Adrenal gland (tissue), 12 donors: Measurements from ENCODE around the gene NF1. TPM values are rescaled to one million over a fixed set of nuclear protein-coding genes. Genes with fewer than 3 reads are reported as not detected.
"Not testable (repeated sequence)": the region's sequence is repeated elsewhere in the genome, so short reads cannot be mapped to it uniquely, and the experiment has no call there.

ENCODE experiments used
- DNase-seq, 7 donors: peaks; one replicate each; pipeline ENCODE4 v3.0.0-alpha.2; 2019 to 2020
- H3K27ac ChIP-seq, 5 donors: fragments of 200-600 bp; sonication (generic) in 4 of 5; 1 replicate in 3 of 5; 2 replicates in 2 of 5; pipeline versions ENCODE4 v1.5.1 to v1.8.0; 2016 to 2020; ENCODE audit warnings: mild to moderate bottlenecking in 1 of 5
- H3K27me3 ChIP-seq: fragments of 200-600 bp; 2 replicates; pipeline ENCODE4 v1.8.0; 2021
- H3K36me3 ChIP-seq, 2 donors: fragments of 200-600 bp; replicated peaks in 1 of 2; 1 replicate in 1 of 2; 2 replicates in 1 of 2; pipeline versions ENCODE4 v1.5.1 to v1.8.0; 2018 to 2022
- H3K4me1 ChIP-seq, 2 donors: fragments of 200-600 bp; replicated peaks in 1 of 2; 1 replicate in 1 of 2; 2 replicates in 1 of 2; pipeline versions ENCODE4 v1.5.1 to v1.8.0; 2018 to 2021
- H3K4me3 ChIP-seq, 4 donors: fragments of 200-600 bp; sonication (generic) in 3 of 4; one replicate each; pipeline ENCODE4 v1.5.1; 2016 to 2018
- H3K9me3 ChIP-seq, 3 donors: fragments of 200-600 bp; sonication (generic) in 1 of 3; replicated peaks in 1 of 3; 1 replicate in 2 of 3; 2 replicates in 1 of 3; pipeline versions ENCODE4 v1.5.1 to v1.8.0; 2016 to 2021
- POLR2A ChIP-seq, 2 donors: fragments of 450-650 bp; IDR thresholded peaks; one replicate each; pipeline ENCODE4 v1.6.1; 2017; ENCODE audit warnings: antibody characterized with exemption in 2 of 2, mild to moderate bottlenecking in 2 of 2, moderate library complexity in 1 of 2
- WGBS, 4 donors: extraction: QIAGEN DNeasy Blood & Tissue Kit in 2 of 4; methylation state at CpG; one replicate each; pipeline versions ENCODE4 v1.1.5 to v1.1.7; 2013 to 2017; 5-methylcytosine and 5-hydroxymethylcytosine counted together
- intact Hi-C, 2 donors: fragments of 100-400 bp; cut with DNase I; formaldehyde crosslinking; loops; one replicate each; pipeline versions ENCODE4 v1.14.1 to v1.15.0; 2022 to 2023
- polyA plus RNA-seq, 3 donors: library from polyadenylated mRNA; stranded (reverse); fragments of 200-250 nt in 2 of 3; fragments of 350-450 nt in 1 of 3; fragmentation: Illumina TruSeq in 1 of 3; extraction: RNeasy Lipid Tissue Mini Kit (QIAGEN cat#74804) in 1 of 3; gene quantifications; one replicate each; pipeline ENCODE4 v1.2.3, GENCODE V29; 2013 to 2014
- total RNA-seq, 9 donors: library from RNA; depleted of rRNA in 4 of 9; stranded (reverse); fragments of >200 nt in 4 of 9; fragments of 120-200 nt in 1 of 9; fragmentation: NEBNext Ultra II Directional in 1 of 9; extraction: Animal tissue kit (Norgen Biotek cat#: 25700) in 1 of 9; gene quantifications; one replicate each; pipeline versions ENCODE4 v1.1.0 to v1.2.4, GENCODE V29; 2013 to 2023
- TF ChIP-seq, protein P1 (sequence below), 6 experiments: fragments of 450-650 bp in 4 of 6; fragments of 200-600 bp in 2 of 6; sonication (generic) in 1 of 6; IDR thresholded peaks; 1 replicate in 5 of 6; 2 replicates in 1 of 6; pipeline versions ENCODE4 v1.5.1 to v1.8.0; 2016 to 2021; ENCODE audit warnings: antibody characterized with exemption in 6 of 6, mild to moderate bottlenecking in 2 of 6, moderate library complexity in 1 of 6
- donor health status: healthy with polysubstance abuse.
- donor health status: Bipolar disorder and iron deficiency.
- donor health status: DM: yes; HTN: yes; CAD: no.
- donor health status: DM: no; HTN: no; CAD: no.
- donor health status: DM: no; HTN: no; CAD: no.
- donor health status: DM: yes; HTN: yes; CAD: no.

The NF1 gene
- total and polyA plus RNA-seq, 12 donors, result 8.8 to 91.3 (median 53.5) TPM

DNA sequence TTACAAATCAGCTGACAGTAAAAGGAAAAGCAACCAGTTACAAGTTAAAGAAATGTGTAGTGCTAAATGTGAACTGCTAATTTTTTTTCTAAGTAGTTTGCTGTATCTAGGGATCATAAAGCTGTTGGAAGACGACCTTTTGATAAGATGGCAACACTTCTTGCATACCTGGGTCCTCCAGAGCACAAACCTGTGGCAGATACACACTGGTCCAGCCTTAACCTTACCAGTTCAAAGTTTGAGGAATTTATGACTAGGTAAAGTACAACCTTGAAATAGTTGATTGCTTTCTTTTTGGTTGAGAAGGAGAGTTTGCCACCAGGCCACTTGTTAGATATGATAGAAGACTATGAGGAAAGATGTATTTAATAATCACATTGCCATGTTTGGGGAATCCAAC lies 166.8 kb downstream of the NF1 start:
- 73 to 87% (median 80%) methylated on average over 1 of the region's 1 CpG for WGBS, 4 donors
- Histone ChIP-seq H3K4me1 (no peaks in the 10 kb centered on the region), H3K4me3 (no peak overlapping the region), H3K27ac (no peak overlapping the region), H3K9me3 (no peaks in the 10 kb centered on the region), H3K36me3 (peaks cover 0 to 15% of the 10 kb centered on the region in 2 donors), H3K27me3 (no peaks in the 10 kb centered on the region)
- intact Hi-C loops, result no loop called here
- no peak for DNase-seq
- TF ChIP-seq POLR2A (IDR thresholded peaks at IDR 0.05), result no peak
- TF ChIP-seq, protein P1, sequence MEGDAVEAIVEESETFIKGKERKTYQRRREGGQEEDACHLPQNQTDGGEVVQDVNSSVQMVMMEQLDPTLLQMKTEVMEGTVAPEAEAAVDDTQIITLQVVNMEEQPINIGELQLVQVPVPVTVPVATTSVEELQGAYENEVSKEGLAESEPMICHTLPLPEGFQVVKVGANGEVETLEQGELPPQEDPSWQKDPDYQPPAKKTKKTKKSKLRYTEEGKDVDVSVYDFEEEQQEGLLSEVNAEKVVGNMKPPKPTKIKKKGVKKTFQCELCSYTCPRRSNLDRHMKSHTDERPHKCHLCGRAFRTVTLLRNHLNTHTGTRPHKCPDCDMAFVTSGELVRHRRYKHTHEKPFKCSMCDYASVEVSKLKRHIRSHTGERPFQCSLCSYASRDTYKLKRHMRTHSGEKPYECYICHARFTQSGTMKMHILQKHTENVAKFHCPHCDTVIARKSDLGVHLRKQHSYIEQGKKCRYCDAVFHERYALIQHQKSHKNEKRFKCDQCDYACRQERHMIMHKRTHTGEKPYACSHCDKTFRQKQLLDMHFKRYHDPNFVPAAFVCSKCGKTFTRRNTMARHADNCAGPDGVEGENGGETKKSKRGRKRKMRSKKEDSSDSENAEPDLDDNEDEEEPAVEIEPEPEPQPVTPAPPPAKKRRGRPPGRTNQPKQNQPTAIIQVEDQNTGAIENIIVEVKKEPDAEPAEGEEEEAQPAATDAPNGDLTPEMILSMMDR (IDR thresholded peaks at IDR 0.05), result no peak

DNA sequence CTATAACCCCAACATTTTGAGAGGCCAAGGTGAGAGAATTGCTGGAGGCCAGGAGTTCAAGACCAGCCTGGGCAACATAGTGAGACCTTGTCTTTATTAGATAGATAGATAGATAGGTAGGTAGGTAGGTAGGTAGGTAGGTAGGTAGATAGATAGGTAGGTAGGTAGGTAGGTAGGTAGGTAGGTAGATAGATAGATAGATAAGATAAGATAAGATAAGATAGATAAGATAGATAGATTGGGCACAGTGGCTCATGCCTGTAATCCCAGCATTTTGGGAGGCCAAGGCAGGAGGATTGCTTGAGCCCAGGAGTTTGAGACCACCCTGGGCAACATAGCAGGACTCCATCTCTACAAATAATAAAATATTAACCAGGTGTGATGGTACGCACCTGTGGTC lies 168.1 kb downstream of the NF1 start:
- 94 to 100% (median 96%) methylated on average over 1 of the region's 1 CpG for WGBS, 4 donors
- H3K9me3 ChIP-seq, H3K4me3 ChIP-seq, H3K27ac ChIP-seq, DNase-seq, H3K4me1 ChIP-seq, H3K27me3 ChIP-seq, intact Hi-C loops: not testable (repeated sequence)
- peaks cover 0 to 15% of the 10 kb centered on the region in 2 donors for H3K36me3 ChIP-seq

DNA sequence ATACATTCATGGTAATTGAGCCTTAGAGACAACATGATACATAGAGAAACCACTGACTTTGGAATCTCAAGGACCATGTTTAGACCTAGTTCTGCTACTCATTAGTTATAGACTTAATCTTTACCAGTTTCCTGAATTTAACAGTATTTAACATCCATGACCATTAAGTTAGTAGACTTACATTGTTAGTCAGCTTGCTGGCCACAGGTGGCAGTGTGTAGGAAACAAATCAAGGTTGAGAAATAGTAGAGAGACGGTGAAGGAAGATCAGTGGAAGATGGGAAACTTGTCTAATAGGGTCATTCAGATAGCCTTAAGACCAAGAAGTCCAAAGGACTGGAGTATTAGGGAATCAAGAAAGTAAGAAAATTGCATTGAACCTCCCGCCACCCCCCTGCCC lies 171.3 kb downstream of the NF1 start:
- H3K9me3 ChIP-seq, result no peaks in the 10 kb centered on the region
- no peak for TF ChIP-seq POLR2A (IDR thresholded peaks at IDR 0.05)
- TF ChIP-seq, protein P1 (IDR thresholded peaks at IDR 0.05), result peak in 1 of 6 experiments; percentile 16
- intact Hi-C loops, result no loop called here
- peaks cover 0 to 15% of the 10 kb centered on the region in 2 donors for H3K36me3 ChIP-seq
- WGBS, 4 donors, result 81 to 93% (median 90%) methylated on average over 2 of the region's 2 CpGs
- peaks cover 0 to 7% of the 10 kb centered on the region in 2 donors for H3K4me1 ChIP-seq
- H3K27me3 ChIP-seq, result no peaks in the 10 kb centered on the region
- H3K27ac ChIP-seq, result no peak overlapping the region
- H3K4me3 ChIP-seq, result no peak overlapping the region
- no peak for DNase-seq

DNA sequence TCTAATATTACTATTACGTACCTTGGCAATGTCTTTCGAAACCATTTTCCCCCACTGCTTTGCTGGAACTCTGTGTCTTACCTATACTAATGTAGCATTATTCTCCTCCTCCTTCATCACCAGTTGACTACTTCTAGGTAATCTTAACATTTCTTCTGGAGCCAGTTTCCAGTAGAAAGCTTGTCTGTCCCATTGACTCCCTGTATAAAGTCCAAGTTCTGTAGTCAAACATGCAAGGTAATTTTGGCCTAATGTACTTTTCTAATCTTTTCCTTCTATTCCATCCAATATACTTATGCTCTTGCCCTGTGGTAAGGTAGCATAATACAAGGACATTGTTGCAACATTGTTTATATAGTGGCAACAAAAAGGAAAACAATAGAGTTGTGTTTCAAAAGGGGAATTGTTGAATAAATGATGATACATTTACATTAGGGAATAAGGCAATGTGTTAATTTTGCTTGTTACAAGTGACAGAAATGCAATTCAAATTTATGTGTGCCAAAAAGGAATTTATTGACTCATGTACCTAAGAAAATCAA lies 174.3 kb downstream of the NF1 start:
- intact Hi-C loops, result no loop called here
- Histone ChIP-seq H3K4me3 (no peak overlapping the region), H3K27me3 (no peaks in the 10 kb centered on the region), H3K27ac (peak overlapping the region in 3 of 5 donors; percentile 0 to 59 (median 46)), H3K36me3 (peaks cover 0 to 9% of the 10 kb centered on the region in 2 donors), H3K9me3 (no peaks in the 10 kb centered on the region), H3K4me1 (peaks cover 4 to 9% of the 10 kb centered on the region in 2 donors)
- TF ChIP-seq, protein P1 (IDR thresholded peaks at IDR 0.05), result no peak
- no peak for TF ChIP-seq POLR2A (IDR thresholded peaks at IDR 0.05)
- no peak for DNase-seq
- 97 to 100% (median 99%) methylated on average over 2 of the region's 2 CpGs for WGBS, 4 donors

DNA sequence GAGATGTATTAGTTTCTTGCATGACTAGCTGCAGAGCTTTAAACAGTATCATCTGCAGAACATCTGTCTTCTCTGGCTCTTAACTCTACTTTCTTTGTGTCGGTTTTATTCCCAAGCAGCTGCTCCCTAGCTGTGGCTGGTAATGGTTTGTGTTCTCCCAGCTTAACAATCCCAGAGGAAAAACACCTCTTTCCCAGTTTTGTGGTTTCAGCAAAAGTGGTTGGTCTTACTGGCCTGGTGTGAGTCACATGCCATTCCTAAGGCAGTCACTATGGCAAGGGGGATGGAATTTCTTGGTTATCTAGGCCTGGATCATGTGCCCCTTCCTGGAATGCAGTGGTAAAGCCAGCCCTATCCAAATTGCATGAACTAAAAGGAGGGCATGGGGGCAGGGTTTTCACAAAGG lies 174.8 kb downstream of the NF1 start:
- 53 to 78% (median 71%) methylated on average over 1 of the region's 1 CpG for WGBS, 4 donors
- DNase-seq, result peak in 6 of 7 donors; percentile 52 to 79 (median 68)

More for the DNA sequence above, 174.8 kb downstream of the NF1 start:
- peak overlapping the region in 2 of 5 donors; percentile 0 to 59 for H3K27ac ChIP-seq
- no peak for TF ChIP-seq POLR2A (IDR thresholded peaks at IDR 0.05)
- TF ChIP-seq, protein P1 (IDR thresholded peaks at IDR 0.05), result no peak
- H3K4me1 ChIP-seq, result peaks cover 4 to 14% of the 10 kb centered on the region in 2 donors
- intact Hi-C loops, result no loop called here
- H3K9me3 ChIP-seq, result no peaks in the 10 kb centered on the region
- no peak overlapping the region for H3K4me3 ChIP-seq
- H3K27me3 ChIP-seq, result no peaks in the 10 kb centered on the region
- H3K36me3 ChIP-seq, result peaks cover 0 to 9% of the 10 kb centered on the region in 2 donors
